ENCODE measurements around the gene AMBP.
"Not testable (repeated sequence)": the region's sequence is repeated elsewhere in the genome, so short reads cannot be mapped to it uniquely, and the experiment has no call there.

Gene AMBP

GRCh38 chr9:114050226-114050568 is 27.9 kb downstream of the AMBP start:
- no peak for DNase-seq

GRCh38 chr9:114049441-114050225 is 28.5 kb downstream of the AMBP start:
- no peak for DNase-seq

GRCh38 chr9:114048533-114049415 is 29.3 kb downstream of the AMBP start:
- no peak for DNase-seq

- no peak for DNase-seq
These were observed 30.4 kb downstream of the AMBP start for GRCh38 chr9:114047717-114048116.

- no peak for DNase-seq
These were observed 31.2 kb downstream of the AMBP start for GRCh38 chr9:114046875-114047274.

- no peak for DNase-seq
These were observed 31.8 kb downstream of the AMBP start for GRCh38 chr9:114046237-114046755.

- not testable (repeated sequence) for DNase-seq
These were observed 34.4 kb downstream of the AMBP start for GRCh38 chr9:114043660-114044059.

GRCh38 chr9:114039484-114039883 is 38.6 kb downstream of the AMBP start:
- DNase-seq, result no peak

GRCh38 chr9:114038724-114039313 is 39.3 kb downstream of the AMBP start:
- no peak for DNase-seq

- no peak for DNase-seq
These were observed 40.0 kb downstream of the AMBP start for GRCh38 chr9:114037961-114038723.

GRCh38 chr9:114037249-114037648 is 40.9 kb downstream of the AMBP start:
- no peak for DNase-seq

GRCh38 chr9:114035845-114036801 is 42.0 kb downstream of the AMBP start:
- DNase-seq, result no peak

- no peak for DNase-seq
These were observed 42.8 kb downstream of the AMBP start for GRCh38 chr9:114035221-114035844.

- no peak for DNase-seq
These were observed 43.4 kb downstream of the AMBP start for GRCh38 chr9:114034661-114035062.

- no peak for DNase-seq
These were observed 43.9 kb downstream of the AMBP start for GRCh38 chr9:114034196-114034595.

GRCh38 chr9:114033397-114034103 is 44.5 kb downstream of the AMBP start:
- DNase-seq, result no peak

GRCh38 chr9:114031948-114032840 is 45.9 kb downstream of the AMBP start:
- DNase-seq, result no peak

GRCh38 chr9:114031037-114031630 is 47.0 kb downstream of the AMBP start:
- DNase-seq, result no peak

GRCh38 chr9:114030364-114030763 is 47.7 kb downstream of the AMBP start:
- DNase-seq, result no peak
